ENCODE data around the gene PIR. TPM values are rescaled to one million over a fixed set of nuclear protein-coding genes. Genes with fewer than 3 reads are reported as not detected.

Gene PIR
- polyA plus RNA-seq, 4 donors = 3.3 to 5.6 (median 4.5) TPM

DNA sequence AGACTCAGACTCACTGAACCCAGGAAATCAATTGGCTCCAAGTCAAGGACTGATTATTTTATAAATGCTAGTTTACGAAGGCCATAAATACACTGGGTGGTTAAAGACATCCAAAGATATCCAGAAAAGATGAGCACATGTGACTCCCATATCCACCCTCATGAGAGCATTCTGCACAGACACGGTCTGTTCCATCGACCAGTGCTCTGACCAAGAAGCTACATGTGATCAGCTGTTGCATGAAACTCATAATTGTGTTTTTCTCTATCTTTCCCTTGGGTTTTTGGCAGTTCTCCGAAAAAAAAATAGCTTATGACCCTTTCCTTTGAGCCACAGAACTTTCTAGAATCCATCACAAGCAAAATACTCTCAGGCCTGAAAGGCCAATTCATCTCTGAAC lies 2.7 kb upstream of the PIR start:
- no peak for DNase-seq (ENCODE audit: low read depth in 4 of 4, low spot score in 2 of 4)

DNA sequence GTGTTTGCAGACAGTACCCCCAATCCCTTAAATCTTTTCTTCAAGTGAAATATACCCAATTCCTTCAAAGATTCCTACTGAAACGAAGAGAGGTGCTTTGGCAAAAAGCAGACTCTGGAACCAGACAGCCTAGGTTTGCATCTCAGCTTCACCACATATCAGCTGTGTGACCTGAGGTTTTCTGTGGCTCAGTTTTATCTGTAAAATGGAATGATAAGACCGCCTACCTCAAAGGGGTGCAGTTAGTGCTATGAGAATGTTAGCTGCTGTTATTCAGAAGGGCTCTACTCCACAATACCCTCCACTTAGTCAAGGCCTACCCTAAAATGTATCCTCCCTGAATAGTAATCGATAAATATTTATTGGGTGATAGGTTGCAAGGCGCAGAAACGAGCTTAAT lies 664 bp downstream of the PIR start:
- DNase-seq (ENCODE audit: low read depth in 4 of 4, low spot score in 2 of 4) = no peak

GRCh38 chrX:15483891-15484290 lies 9.2 kb downstream of the PIR start:
- DNase-seq (ENCODE audit: low read depth in 4 of 4, low spot score in 2 of 4) = no peak

- DNase-seq (ENCODE audit: low read depth in 4 of 4, low spot score in 2 of 4) = no peak
These were observed 17.6 kb downstream of the PIR start for GRCh38 chrX:15475486-15475885.

- DNase-seq (ENCODE audit: low read depth in 4 of 4, low spot score in 2 of 4) = no peak
These were observed 18.1 kb downstream of the PIR start for GRCh38 chrX:15475021-15475420.

DNA sequence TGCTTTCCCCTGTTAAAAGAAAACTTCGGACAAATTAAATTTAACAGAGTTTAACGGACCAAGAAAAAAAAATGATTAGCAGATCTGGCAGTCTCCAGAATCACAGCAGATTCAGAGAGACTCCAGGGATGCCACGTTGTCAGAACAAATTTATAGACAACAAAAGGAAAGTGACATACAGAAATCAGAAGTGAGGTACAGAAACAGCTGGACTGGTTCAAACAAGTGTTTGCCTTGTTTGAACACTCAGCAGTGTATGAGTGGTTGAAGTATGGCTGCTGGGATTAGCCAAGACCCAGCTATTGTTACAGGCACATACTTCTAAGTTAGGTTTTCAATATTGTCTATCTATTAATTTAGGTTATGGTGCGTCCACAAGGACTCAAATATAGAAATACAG lies 19.1 kb downstream of the PIR start:
- DNase-seq (ENCODE audit: low read depth in 4 of 4, low spot score in 2 of 4) = no peak

- DNase-seq (ENCODE audit: low read depth in 4 of 4, low spot score in 2 of 4) = no peak
These were observed 20.6 kb downstream of the PIR start for GRCh38 chrX:15472531-15472930.

DNA sequence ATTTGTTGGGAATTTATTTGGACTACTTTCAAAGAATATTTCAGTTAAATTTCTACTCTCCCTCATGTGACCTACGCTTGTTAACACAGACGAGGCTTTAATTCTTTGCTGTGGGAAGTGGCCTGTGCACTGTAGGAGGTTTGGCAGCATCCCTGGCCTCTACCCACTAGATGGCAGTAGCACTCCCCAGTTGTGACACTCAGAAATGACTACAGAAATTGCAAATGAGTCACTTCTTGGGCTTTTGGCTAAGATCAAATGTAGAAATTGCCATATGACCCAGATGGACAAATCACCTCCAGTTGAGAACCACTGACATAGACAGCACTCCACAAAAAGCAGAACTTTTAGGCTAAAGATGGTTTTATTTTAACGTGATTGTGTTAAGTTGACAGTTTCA lies 22.1 kb downstream of the PIR start:
- DNase-seq (ENCODE audit: low read depth in 4 of 4, low spot score in 2 of 4) = peak in 1 of 4 donors; percentile 43

DNA sequence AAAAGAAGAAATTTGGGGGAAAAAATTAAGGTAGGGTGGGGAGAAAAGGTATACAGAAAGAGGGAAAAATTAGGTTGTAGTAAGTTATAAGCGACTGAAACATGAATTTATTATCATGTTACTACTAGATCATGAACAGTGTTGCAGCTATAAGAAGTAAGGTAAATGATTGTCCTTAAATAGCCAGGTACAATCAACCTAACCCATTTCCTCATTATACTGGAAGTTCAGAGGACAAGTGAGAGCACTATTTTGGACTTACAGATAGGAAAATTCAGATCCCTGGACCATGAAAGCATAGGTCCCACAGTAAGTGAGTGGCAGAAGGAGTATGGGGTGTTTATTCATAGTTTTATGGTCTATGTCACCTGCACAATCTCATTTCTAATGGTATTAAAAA lies 23.5 kb downstream of the PIR start:
- DNase-seq (ENCODE audit: low read depth in 4 of 4, low spot score in 2 of 4) = no peak

DNA sequence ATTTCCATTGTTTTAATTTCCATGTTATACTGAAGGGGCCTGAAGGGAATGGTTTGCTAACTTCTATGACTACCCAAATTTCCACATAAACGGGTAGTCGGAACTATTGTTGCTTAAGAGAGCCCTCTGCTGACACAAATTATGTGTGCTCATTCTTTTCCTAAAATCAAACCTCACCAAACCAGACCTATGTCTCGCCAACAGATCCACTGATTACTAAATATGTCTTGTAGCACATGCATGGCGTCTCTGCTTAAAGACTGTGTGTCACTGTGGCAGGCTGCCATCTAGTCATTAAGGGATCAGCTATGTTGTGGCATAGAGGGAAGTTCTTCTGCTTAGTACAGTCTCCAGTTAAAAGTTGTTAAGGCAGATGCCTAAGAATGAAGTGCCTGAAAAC lies 25.1 kb downstream of the PIR start:
- DNase-seq (ENCODE audit: low read depth in 4 of 4, low spot score in 2 of 4) = no peak

GRCh38 chrX:15465896-15466651 lies 27.1 kb downstream of the PIR start:
- DNase-seq (ENCODE audit: low read depth in 4 of 4, low spot score in 2 of 4) = no peak

GRCh38 chrX:15465347-15465746 lies 27.8 kb downstream of the PIR start:
- DNase-seq (ENCODE audit: low read depth in 4 of 4, low spot score in 2 of 4) = no peak

DNA sequence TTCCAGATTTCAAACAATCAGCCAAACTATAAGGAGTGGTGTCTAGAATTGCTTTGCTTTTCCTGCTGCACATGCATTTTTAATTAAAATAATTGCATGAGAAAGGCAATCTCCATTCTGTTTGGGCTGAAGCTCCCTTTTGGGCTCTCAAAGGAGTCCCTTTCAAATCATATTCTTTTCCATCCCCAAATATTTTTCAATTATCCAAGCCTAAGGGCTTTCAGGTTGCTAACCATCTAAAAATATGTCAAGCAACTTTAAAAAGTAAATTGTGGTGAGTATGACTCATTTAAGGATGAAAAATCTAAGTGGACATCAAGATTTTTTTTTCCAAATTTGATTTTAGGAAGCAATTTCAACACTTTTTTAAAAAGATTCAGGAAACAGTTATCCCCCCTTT lies 28.4 kb downstream of the PIR start:
- no peak for DNase-seq (ENCODE audit: low read depth in 4 of 4, low spot score in 2 of 4)

DNA sequence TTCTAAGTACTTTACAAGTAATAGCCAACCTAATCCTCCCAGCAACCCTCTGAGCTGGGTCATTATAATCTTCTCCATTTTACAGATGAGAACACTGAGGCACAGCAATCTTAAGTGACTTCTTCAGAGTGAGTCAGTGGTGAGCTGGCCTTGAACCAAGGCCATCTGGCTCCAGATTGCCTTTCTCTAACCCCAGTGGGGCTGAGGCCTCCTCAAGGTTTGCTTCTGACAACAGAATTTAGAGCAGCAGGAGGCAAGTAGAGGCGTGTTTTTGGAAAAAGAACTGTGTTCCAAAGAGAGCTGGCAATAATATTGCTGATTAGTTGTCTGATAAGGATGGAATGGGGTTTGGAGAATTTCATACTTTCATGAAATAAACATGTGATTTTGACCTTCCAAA lies 41.2 kb downstream of the PIR start:
- no peak for DNase-seq (ENCODE audit: low read depth in 4 of 4, low spot score in 2 of 4)

DNA sequence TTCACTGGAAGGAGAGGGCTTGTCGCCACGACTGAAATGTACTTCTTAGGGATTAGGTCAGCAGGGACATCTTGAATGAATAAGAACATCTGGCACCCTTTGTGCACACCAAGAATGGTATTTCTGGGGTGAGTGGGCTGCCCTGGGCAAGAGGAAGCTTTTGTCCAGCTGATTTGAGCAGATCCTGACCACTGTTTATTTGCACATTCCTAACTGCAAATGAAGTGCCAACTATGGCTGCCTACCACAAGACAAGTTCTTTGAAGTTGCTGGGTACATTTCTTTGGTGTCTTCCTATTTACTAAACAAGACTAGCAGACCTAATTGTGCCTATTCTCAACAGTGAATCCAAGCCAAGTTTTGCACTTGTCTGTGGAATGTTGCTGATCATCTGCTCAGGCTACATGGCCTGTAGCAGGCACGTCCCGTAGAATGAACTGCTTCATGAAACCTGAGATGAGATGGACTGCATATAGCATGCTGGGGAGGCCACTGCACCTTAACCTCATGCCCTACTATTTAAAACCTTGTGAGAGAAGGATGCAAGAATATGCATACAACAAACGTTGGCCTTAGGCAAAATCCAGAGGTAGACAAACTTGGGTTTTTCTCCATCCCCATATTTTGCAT lies 45.0 kb downstream of the PIR start:
- no peak for DNase-seq (ENCODE audit: low read depth in 4 of 4, low spot score in 2 of 4)

DNA sequence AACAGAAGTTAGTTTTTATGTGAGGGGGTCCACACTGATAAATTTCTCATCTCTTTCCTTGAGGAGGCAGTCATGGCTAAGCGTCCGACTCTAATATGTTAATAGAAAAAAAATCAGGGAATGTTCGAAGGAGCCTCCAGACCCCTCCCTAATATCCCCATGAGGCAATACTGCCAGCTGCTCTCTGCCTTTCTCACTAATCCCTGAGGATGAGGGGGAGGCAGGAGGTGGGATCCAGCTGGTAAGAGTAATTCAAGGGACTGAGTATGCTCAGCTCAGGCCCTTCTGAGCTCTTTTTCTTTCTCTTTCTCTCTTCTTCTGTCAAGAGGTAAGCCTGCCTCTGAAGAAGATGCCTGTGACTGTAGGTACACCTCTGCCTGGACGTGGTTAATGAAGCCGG lies 51.7 kb downstream of the PIR start:
- no peak for DNase-seq (ENCODE audit: low read depth in 4 of 4, low spot score in 2 of 4)

DNA sequence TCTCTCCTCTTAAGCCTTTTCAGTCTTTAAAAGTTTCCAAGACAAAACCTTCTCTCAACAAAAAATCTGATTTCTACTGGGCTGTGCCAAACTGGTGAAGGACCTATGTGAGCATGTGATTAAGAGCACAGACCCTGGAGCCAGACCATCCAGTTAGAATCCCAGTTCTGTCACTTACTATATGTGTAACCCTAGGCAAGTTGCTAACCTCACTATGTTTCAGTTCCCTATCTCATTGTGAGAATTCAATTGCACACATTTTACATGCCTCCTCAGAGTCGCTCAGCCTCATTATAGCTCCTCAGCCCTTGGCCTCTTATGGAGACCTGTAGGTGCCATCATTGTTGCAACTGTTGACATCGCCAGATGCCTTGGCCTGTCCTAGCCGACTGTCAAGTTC lies 54.8 kb downstream of the PIR start:
- DNase-seq (ENCODE audit: low read depth in 4 of 4, low spot score in 2 of 4) = no peak

GRCh38 chrX:15437724-15438123 lies 55.4 kb downstream of the PIR start:
- no peak for DNase-seq (ENCODE audit: low read depth in 4 of 4, low spot score in 2 of 4)

DNA sequence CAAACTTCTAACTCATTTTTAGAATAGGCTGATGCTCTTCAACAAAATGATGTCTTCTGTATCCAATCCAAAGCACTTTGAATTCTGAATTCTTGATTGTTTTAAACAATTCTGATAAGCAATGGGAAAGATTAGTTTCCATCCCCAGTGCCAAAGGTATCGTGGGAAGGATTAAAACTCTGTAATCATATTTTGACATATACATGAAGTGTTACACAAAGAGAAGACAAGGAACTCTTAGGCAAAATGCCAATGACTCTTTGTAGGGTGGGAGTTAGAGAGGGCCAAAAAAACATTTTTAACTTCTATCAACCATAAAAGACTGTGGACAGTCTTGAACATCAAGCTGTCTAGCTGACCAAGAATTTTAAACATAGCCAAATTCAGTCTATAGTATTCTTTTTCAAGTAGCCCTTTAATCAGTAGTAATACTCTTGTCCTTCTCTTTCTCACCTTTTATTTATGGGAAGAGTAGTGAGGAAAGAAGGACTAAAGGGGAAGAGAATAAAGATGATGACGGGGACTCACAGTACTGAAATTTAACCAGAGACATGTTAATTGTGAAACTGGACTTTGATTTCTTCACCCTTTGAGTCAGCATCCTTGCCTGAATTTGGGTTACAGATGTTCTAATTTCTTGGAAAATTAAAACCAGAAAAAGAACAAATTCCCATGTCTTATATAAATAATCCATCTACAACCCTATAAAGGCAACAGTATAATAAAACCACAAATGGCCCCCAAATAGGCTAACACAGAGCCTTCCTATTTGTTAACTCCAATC lies 57.1 kb downstream of the PIR start:
- no peak for DNase-seq (ENCODE audit: low read depth in 4 of 4, low spot score in 2 of 4)

GRCh38 chrX:15434205-15434604 lies 58.9 kb downstream of the PIR start:
- DNase-seq (ENCODE audit: low read depth in 4 of 4, low spot score in 2 of 4) = no peak

DNA sequence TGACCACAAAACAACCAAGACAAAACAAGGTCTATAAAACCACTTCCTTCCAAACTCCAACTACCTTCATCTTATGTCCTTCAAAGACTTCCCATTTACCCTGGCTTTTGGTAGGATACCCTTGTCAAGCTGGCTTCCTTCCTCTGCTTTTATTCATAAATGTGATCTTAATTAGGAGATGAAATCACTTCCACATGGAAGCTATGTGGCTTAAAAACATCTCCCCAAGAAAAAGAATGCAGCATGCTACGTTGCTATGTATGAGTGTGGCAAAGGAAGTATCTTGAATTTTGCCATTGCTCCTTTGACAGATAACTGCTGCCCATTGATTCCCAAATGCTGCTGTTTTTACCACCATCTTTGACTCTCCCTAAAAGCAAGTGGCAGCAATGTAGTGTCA lies 62.5 kb downstream of the PIR start:
- no peak for DNase-seq (ENCODE audit: low read depth in 4 of 4, low spot score in 2 of 4)

DNA sequence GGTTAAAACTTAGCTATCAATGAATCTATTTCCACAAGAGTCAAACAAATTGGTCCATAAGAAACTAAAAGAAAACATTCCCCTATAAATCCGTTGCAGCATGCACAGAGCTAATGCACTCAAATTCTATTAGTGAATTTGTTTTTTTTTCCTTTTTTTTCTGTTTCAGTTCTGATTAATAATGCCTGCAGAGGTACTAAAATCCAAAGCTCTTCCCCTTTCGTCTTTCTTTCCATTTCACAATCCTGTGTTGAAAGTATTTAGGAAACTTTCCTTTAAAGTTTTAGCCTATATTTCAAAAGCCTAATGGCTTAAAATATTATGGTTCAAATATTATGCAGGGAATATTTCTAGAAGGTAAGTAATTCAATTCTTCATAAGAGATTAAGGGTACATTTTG lies 63.1 kb downstream of the PIR start:
- no peak for DNase-seq (ENCODE audit: low read depth in 4 of 4, low spot score in 2 of 4)
